CD4-positive, alpha-beta T cell treated with Interferon gamma for 1 hour (primary cell): ENCODE results near the gene DIP2C.
"Not testable (repeated sequence)": the region's sequence is repeated elsewhere in the genome, so short reads cannot be mapped to it uniquely, and the experiment has no call there.

Experiments used
- DNase-seq: peaks from one replicate; pipeline ENCODE4 v3.0.0-alpha.2; 2020

DIP2C gene

DNA sequence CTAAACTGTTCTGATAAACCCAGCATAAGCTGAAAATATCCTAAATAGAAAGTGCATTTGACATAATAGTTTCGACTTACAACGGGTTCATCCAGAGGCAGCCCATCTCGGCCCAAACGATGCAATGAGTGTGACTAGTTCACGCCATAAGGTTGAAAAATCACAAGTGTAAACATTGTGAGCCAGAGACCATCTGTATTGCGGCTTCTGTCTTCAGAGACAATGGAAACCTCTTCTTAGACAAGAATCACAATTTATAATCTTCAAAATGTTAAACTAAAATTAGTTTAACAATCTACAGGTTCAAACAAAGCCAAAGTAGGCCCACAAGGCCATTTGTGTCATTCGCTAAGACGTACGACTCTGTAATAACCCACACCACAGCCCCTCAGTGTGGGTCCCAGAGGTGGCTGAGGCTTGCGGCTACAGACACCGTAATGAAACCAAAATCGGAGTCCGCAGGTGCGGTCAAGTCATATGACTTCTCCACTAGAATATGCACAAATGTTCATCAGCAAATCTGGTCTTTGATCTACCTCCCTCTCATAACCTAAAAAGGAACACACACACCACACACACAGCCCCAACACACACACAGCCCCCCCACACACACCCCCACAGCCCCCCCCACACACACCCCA, 81.8 kb downstream of the DIP2C start:
- DNase-seq, result no peak

GRCh38 chr10:606762-607544, 82.5 kb downstream of the DIP2C start:
- no peak for DNase-seq

DNA sequence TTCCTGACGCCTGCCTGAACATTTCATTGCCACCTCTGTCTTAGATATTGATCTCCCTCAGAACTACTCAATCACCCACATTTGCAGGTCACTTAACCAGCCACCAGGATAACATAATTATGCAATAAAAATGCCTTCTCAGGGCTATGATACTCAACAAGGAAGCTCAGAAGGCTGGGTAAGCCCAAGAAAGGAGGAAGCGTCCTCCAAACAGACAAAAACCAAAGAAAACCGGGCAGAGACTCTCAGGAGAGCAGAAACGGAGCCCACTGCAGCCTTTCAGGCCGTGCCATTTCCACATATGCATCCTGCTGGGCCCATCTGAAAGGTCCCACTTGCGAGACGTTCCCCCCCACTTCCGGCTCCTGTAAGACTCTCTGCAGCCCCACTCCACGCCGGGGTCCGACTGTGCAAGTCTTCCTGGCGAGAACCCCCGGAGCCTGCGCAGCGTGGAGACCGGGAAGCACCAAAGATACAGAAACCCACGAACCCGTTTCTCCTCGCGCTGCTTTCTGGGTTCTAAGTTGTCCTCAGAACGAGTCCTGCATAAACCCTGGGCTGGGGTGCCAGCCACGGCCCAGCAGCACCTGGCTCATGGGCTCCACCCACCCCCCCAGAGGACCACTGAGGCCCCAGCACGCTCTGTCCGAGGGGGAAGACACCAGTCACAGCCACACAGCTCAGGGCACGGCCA, 83.7 kb downstream of the DIP2C start:
- no peak for DNase-seq

DNA sequence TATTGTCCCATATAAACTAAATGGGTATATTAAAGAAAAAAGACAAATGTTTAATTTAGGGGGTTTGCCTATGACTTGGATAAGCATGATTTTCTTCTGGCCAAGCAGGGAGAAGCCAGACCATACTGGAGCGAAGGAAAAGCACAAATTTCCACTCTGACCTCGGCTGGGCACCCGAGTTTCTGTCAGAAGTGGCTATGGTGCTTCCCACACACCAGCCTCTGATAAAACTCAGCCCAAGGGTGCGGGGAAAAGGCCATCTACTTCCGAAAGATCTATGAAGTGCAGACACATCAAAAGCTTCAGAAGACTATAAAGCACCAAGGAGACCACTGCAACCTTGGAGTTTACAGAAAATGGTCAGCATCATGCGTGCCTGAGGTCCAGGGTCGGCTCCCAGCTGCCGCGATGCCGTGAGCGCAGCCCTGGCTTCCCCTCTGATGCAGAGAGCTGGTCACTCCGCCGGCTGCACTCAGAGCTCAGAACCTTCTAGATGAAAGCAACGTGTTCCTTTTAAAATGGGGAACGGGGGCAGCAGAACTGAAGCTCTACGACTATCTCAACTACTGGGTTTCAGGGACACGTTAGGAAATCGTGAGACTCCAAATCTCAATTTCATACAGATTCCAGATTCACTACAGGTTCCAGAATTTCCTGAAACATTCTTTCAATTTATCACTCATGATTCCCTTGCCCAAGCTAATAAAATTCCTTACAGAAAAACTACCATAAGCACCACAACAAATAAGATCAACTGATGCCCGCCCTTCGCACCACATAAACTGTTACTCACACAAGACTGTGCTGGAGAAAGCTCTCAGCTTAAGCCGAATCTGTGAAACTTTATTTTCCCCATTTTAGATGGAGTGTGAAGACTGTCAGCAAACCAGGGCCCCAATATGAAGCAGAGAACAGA, 84.5 kb downstream of the DIP2C start:
- no peak for DNase-seq

- no peak for DNase-seq
Measured at GRCh38 chr10:603745-604144, 85.7 kb downstream of the DIP2C start.

GRCh38 chr10:602391-603005, 87.0 kb downstream of the DIP2C start:
- no peak for DNase-seq

DNA sequence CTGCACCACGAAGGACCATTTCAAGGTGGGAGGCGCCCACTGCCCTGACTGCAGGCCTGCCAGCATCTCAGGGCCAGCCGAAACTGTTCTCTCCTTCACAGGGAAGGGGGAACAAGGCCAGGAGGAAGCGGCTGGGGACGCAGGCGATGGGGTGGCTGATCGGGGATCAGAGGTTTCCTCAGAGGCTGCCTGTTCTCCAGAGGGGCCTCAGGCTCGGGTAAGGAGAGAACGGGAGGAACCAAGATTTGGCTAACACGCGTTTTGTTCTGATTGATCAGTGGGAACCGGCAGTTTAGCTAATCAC, 87.9 kb downstream of the DIP2C start:
- DNase-seq, result no peak

DNA sequence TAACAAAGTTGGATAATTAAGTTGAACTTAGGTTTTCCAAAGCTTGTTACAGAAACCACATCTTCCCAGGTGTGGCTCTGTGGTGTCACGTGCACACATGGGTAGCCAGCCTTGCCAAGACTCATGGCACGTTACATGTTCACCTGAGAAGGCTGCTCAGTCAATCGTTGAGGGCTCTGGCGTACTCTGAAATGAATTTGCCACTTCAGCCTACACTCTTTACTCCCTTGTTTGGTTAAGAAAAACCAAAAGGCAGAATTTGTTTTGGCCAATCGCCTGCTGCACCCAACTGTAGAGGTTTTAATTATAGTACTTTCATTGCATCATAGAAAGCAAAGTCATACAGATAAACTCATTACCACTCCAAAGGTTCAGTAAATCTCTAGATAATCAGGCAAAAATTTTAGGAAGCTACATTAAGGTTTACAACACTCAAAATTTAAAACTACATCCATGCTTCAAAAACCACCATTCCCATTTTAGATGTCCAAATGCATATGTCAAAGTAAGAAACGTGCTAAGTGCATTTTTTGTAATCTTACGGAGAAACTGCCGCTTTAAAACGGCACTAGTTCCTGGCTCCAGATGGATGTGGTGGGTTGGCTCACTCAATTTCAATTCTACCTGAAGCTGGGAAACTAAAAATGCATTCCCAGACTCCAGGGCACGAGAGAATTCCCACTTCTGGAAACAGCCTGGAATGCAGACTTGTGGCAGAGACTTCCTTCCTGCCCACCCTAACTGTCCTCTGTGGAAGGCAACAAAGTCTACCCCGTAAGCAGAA, 88.4 kb downstream of the DIP2C start:
- no peak for DNase-seq

GRCh38 chr10:600234-600633, 89.2 kb downstream of the DIP2C start:
- no peak for DNase-seq

DNA sequence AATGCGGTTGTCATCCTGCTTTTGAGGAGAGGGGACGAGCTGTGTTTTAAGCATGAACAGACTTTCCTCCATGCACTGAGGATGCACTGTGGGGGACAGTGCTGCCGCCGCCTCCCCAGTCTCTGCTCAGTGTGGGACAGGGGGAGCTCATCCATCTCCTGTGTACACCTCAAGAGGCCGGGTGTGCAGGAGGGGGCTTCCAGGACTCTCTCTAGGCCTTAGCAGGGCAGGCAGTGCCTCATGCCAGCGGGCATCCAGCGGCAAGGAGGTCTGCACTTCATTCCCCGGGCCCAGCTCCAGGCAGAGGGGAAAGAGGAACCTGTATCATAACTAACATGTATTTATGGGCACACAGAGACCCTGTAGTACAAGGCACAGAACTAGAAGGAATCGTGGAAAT, 89.7 kb downstream of the DIP2C start:
- no peak for DNase-seq

DNA sequence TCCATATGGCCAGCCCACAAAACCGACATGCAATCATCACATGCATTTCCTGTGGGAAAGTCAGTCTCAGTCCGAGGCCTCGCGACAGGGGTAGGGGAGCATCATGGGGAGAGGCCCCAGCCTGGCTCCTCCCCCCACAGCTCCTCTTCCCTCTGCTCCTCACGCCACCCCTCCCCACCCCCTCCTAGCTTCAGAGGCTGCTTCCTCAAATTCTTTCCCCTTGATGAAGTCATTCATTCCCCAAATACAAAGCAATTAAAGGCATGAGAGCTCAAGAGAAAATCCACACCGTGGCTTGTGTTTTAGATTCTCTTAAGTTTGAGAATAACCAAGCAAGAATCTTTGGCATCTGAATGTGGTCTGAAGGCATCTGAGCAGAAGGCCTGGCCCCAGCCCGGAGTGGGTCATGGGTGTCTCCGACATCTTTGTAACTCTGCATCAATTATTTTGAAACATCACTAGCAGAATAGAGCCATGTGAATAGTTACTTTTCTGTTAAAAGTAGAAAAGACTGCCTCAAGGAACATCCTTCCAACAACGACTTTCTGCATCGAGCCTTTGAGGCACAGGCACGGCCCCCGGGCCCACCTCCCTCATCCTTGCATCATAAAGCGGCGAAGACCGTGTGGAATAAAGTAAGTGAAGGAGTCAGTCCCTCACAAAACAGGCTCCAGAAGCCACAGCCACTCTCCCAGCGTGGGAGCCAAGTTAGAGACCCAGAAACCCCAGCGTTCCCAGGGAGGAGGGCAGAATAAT, 90.9 kb downstream of the DIP2C start:
- DNase-seq, result no peak

DNA sequence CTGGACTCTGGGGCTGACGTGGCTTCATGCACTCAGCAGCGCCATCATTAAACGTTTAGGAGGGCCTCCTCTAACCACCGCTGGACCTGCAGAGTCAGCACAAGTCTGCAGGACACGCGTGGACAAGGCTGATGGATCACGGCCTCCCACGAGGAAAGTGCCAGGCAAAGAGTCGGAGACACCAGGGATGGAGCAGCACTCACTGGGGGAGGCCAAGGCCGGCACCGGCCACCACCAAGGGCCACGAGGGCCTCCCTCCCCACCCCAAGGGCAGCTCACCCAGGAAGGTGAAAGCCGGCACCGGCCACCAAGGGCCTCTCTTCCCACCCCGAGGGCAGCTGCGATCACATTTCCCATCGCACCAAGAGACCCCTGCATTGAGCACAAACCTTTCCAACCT, 91.5 kb downstream of the DIP2C start:
- DNase-seq, result no peak

DNA sequence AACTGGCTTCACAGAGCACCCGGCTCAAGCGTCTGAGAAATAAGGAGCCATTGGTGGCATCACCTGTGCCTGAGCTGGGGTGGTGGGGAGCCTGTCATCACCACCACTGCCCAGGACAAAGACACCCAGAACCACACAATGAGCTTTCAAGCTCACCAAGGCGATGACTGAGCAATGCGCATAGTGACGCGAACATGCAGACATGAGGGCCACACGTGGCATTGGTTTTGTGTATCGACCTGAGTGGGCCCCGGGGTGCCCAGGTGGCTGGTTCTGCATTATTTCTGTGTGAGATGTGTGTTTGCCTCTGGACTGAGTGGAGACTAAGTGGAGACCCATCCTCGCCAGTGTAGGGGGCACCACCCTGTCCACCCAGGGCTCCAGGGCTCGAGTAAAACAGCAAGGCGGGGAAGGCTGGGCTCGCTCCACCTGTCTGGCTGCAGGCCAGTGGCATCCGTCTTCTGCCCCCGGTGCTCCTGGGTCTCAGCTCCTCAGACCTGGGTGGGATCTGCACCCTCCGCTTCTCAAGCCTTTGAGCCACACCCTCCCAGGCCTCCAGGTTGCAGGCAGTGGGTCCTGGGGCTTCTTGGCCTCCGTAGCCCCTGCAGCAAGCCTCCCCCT, 92.6 kb downstream of the DIP2C start:
- no peak for DNase-seq

DNA sequence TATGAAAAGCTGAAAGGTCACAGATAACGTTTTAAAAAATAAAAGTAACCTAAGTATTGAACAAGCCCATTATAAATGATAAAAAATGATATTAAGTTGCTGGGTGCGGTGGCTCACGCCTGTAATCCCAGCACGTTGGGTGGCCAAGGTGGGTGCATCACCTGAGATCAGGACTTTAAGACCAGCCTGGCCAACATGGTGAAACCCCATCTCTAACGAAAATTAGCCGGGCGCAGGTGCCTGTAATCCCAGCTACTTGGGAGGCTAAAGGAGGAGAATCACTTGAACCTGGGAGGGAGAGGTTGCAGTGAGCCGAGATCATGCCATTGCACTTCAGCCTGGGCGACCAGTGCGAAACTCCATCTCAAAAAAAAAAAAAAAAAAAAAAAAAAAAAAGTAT, 93.3 kb downstream of the DIP2C start:
- DNase-seq, result not testable (repeated sequence)

DNA sequence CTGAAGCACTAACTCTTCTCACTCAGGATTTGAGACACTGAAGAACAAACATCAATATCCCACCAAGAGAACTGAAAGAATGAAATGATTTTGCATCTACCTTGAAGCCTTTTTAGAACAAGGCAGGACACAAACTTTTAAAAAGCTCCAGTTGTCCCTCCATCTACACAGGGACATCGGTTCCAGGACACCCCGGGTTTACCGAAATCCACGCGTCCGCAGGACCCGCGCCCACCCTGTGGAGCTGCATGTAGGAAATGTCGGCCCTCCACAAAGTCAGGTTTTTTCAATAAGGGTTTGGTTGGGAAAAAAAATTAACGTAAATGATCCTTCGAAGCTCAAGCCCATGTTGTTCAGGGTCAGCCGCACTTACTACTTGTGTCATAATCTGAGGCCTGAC, 94.0 kb downstream of the DIP2C start:
- DNase-seq, result no peak

- no peak for DNase-seq
Measured at GRCh38 chr10:594584-595270, 94.7 kb downstream of the DIP2C start.

- DNase-seq, result no peak
Measured at GRCh38 chr10:593901-594457, 95.5 kb downstream of the DIP2C start.

DNA sequence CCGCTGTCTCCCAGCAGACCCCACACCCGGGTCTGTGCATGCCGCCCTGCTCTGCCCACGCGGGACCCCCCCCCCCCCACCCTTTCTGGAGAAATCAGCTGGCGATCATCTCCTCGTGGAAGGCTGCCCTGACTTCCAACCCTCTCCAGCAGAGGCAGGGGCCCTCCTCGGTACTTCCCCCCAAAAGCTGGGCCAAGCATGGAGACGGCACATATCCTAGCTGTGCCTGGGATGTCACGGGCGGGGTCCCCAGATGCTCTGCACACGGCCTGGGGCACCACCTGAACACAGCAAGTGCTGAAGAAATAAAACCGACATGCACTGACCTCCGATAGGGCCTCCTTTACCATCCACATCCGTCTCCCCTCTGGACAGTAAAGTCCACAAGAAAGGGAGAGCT, 96.0 kb downstream of the DIP2C start:
- no peak for DNase-seq

DNA sequence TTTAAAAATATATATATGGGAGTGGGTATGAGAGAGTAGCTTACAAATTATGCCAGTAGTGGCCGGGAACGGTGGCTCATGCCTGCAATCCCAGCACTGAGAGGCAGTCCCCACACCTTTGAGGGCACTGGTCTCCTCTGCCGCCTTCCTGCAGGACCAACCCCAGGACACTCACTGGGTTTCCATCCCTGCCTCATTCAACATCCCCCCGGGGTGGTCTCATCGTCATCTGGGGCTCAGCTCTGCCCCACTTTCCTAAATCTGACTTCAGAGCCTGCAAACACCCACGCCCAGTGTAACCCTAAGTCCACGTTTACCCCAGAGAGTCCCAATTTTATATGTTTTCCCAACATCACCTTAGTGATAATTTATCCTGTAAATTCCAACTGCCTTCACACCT, 96.5 kb downstream of the DIP2C start:
- DNase-seq, result no peak

DNA sequence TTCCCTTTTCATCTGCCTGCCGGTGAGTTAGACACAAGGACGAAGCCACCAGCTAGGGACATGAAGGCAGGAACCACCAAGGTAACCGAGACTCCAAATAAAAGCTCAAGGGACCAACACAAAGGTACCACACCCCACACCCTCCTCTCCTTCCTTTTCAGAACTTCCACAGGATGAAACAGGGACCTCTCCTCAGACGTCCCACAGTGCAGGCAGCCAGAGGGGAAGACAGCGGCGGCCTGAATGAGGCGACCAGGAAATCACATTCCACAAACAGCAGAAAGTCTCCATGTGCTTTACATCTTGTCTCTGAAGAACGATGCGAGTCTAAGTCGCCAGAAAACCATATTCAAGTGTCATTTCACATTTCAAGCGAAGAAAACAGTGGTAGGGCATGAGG, 97.8 kb downstream of the DIP2C start:
- no peak for DNase-seq
